H4 (cell line): ENCODE data around the gene STX2. TPM values are rescaled to one million over a fixed set of nuclear protein-coding genes. Genes with fewer than 3 reads are reported as not detected.
A peak's percentile ranks its signal among the peaks of the same experiment; 100 is the strongest.
"Not testable (repeated sequence)": the region's sequence is repeated elsewhere in the genome, so short reads cannot be mapped to it uniquely, and the experiment has no call there.

ENCODE experiments used
- DNase-seq: peaks from one replicate; pipeline ENCODE4 v3.0.0-alpha.2; 2015; ENCODE audit warnings: low spot score
- total RNA-seq: library from RNA; depleted of rRNA; stranded (reverse); fragments of >200 nt; shearing (Covaris generic); gene quantifications from 2 replicates; pipeline ENCODE4 v1.2.3, GENCODE V29; 2014

Gene STX2
- total RNA-seq, 1 experiment from 2014 or later = 19.6 TPM

DNA sequence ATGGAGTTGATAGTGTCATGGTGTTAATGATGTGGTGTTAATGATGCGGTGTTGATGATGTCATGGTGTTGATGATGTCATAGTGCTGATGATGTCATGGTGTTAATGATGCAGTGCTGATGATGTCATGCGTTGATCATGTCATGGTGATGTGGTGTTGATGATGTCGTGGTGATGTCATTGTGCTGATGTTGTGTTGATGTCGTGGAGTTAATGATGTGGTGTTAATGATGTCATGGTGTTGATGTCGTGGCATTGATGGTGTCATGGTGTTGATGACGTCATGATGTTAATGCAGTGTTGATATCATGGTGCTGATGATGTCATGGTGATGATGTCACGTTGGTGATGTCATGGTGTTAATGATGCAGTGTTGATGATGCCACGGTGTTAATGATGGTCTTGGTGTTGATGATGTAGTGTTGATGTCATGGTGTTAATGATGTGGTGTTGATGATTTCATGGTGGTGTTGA lies 73.8 kb downstream of the STX2 start:
- peak; percentile 11 for DNase-seq

DNA sequence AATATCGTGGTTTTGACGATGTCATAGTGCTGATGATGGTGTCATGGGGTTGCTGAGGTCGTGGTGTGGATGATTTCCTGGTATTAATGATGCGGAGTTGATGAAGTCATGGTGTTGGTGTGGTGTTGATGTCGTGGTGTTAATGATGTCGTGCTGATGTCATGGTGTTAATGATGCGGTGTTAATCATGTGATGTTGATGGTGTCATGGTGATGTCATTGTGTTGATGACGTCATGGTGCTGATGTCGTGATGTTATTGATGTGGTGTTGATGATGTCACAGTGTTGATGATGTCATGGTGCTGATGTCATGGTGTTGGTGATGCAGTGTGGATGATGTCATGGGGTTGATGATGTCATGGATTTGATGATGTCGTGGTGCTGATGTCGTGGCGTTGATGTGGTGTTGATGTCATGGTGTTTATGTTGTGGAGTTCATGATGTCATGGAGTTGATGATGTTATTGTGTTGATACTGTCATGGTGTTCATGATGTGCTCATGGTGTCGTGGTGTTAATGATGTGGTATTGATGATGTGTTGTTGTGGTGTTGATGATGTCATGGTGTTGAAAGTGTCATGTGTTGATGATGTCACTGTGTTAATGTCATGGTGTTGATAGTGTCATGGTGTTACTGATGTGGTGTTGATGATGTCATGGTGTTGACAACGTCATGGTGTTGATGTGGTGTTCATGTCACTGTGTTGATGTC lies 74.4 kb downstream of the STX2 start:
- DNase-seq = no peak

DNA sequence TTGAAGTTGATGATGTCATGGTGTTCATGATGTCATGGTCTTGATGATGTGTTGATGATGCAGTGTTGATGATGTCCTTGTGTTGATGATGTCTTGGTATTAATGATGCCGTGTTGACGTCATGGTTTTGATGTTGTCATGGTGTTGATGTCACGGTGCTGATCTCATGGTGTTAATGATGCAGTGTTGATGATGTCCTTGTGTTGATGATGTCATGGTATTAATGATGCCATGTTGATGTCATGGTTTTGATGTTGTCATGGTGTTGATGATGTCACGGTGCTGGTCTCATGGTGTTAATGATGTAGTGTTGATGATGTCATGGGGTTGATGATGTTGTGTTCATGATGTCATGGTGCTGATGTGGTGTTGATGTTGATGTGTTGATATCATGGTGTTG lies 75.0 kb downstream of the STX2 start:
- DNase-seq = no peak

DNA sequence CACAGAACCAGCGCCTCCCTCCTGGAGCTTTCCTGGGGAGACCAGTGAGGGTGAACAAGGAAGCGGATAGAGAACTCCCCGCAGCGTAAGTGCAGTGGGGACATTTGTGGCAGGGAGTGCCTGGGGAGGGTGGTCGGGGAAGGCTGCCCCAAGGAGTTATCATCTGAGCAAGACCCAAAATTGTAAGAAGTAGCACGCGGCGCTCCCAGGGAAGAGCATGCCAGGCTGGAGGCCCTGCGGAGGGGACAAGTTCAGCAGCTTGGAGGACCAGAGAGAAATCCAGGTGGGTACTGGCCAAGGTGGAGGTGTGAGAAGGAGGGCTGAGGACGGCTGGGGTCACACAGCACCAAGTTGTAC lies 76.8 kb downstream of the STX2 start:
- DNase-seq = no peak

DNA sequence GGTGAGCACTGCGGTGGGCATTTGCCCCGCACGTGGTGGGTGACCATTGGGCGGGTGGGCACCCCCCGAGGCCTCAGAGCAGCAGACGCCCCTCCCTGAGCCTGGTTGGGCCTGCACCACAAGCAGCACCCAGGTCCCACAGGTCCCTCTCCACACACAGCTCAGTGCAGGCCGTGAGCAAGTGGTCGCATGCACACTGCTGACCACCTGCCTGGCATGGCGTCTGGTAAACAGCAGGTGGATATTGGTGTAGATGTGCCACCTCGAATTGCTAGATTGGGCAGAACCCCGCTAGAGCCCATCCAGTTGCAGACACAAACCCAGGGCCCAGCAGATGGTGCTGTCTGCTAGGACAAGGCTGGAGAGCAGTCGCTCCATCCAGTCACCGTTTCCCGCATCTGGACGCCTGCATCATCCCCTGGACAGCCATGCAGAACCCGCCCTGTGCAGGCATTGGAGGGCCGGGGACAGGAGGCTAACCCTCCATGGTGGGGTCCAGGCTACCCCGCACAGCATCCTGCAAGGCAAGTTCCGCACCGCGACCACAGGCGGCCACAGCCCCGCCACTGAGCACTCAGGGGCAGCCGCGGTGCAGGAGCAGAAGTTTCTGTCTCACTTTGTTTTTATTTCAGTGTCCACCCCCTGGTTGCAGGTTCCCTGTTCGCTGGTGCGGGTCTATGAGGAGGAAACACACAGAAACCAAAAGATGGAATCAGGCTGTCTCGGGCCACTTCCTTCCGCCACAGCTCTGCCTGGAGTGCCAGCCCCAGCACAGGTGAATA lies 77.3 kb downstream of the STX2 start:
- DNase-seq = no peak

DNA sequence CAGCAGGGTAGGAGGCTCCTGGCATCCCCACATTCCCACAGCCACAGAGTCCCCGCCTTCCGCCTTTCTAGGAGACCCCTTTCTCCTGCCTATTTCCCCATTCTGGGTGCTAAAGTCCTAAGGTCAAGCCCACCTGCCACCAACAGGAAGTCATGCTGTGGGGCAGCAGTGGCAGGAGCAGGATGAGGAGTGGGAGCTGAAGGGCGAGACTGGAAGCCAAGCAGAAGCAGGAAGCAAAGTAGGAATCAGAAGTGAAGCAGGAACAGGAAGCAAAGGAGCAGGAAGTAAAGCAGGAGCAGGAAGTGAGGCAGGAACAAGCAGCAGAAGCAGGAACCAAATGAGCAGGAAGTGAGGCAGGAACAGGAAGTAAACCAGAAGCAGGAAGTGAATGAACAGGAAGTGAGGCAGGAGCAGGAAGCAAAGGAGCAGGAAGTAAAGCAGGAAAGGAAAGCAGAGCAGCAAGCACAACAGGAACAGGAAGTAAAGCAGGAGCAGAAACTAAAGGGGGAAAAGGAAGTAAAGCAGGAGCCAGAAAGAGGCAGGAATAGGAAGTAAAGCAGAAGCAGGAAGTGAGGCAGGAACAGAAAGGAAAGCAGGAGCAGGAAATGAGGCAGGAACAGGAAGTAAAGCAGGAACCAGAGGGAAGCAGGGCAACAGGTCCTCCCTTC lies 84.7 kb downstream of the STX2 start:
- no peak for DNase-seq

DNA sequence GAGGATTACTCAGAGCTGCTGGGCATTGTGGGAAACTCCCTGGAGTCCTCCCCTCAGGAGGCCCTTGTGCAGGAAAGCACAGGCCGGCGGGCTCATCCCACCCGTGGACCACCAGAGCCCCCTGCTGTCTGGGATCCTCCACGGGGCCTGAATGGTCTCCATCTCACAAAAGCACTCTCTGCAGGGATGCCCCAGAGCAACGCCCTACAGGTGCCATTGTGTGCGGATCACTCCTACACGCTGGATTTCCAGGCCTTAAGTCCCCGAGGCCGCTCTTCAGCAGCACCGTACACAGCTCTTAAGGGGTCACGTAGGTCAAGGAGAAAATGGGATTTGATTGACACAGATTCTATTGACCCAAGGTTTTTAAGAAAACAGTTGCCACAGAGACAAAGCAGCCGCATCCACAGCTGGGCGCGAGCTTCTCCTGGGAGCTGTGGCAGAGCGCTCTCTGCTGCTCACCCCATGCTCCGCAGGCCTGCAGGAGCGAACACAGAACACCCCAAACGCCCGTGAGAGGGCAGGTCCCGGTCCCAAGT lies 86.3 kb downstream of the STX2 start:
- DNase-seq = no peak

DNA sequence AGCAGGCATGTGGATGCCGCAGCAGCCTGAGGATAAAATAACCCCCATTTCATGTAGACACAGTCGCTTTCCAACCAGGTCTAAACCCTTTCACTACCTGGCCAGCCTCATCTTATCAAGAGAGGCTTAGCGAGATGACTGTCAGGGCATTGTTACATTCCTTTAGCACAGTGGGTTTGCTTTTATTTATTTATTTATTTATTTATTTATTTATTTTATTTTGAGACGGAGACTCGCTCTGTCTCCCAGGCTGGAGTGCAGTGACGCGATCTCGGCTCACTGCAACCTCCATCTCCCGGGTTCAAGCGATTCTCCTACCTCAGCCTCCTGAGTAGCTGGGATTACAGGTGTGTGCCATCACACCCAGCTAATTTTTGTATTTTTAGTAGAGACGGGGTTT lies 87.0 kb downstream of the STX2 start:
- not testable (repeated sequence) for DNase-seq

DNA sequence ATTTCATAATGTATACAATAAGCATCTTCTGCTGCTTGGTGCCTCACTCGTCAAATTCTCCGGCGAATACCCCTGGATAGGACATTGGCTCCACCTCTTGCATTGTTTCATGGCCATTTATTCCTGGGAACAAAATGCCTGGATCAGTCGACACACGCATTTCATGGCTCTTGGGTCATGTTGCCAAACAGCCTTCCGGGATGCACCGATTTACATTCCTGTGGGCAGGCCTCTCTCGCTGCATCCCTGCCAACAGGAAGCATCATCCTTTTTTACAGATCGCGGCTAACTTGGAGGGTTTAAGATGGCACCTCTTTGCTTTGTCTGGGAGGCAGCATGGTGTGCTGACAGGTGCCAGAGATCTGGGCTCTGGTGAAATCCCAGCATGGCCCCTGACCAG lies 90.3 kb downstream of the STX2 start:
- no peak for DNase-seq

DNA sequence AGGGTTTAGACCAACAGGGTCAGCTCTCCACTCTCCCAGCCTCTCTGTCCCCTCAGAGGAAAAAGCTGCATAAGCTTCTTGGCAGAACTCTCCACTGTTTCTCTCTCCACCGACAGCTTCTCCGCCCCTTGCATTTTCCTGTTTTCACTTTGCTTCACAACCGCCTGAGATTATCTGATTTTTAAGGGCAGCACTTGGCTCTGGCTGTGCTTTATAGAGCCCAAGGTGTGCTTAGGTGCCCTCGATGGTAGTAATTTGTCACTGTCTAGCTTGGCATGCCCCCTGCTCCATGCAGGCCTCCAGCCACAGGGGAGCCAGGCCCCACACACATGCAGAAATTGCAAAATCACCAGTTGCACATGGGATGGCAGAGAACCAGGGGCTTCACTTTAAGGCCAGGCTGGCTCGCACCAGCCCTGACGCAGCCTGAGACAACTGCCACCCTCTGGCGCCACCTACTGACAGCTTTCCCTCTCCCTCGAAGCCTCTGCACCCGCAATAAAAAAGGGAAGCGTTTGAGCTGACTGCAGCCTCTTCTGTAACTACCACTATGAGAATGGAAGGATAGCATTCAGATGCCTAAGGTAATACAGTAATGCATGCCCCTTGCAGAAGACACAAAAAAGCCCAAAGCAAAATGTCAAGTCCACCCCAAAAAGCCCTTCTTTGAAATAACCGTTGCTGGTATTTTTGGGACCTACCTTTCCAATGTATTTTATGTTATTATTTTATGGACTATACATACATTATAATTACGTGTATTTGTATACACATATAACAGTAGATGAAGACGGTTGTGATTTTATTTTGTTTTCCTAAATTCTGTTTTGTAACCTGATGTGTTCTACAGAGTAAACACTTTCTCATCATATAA lies 90.9 kb downstream of the STX2 start:
- peak; percentile 37 for DNase-seq

DNA sequence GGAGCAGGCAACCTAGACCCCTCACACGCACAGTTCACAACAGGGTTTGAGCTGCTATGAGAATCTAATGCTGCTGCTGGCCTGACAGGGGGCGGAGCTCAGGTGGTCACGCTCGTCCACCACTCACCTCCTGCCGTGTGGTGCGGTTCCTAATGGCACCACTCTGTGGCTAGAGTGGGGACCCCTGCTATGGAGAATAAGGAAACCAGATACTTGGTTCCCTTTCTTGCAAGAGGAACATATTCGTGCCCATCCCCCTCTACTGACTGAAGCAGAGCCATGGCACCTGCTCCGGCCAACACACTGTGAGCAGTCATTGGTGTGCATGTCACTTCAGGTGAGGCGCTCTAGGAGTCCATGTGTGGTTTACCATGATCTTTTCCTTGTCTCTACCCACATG lies 92.5 kb downstream of the STX2 start:
- DNase-seq = no peak

DNA sequence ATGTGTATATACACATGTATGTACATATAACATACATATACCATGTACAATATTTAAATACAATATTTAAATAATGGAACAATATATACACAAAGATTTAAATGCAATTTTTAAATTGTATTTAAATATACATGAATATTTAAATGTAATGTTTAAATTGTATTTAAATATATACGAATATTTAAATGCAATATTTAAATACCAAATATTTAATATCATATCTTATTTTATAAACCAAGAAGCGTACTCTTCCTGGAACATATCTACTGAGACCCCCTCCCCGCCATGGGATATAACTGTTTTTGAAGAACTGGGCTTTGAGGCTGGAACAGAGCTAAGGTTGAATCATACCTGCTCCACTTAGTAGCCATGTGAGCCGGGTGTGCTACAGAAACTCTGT lies 93.1 kb downstream of the STX2 start:
- no peak for DNase-seq

DNA sequence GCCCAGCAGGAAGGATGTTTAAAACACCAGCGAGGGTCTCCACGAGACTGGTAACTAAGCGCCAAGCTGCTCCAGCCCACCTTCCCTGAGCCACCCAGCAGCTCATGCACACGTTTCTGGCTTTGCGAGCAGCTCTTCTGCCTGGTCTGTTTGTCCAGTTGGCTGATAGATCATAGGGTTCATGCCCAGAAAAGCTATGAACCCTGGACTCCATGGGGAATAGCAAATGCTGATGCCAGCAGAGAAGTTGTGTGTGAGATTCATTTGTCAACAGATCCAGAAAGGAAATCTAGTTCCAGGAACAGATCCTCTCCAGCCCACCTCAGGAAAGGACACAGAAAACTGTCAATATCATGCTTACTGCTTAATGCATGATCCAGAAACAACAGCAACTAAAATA lies 94.8 kb downstream of the STX2 start:
- no peak for DNase-seq

DNA sequence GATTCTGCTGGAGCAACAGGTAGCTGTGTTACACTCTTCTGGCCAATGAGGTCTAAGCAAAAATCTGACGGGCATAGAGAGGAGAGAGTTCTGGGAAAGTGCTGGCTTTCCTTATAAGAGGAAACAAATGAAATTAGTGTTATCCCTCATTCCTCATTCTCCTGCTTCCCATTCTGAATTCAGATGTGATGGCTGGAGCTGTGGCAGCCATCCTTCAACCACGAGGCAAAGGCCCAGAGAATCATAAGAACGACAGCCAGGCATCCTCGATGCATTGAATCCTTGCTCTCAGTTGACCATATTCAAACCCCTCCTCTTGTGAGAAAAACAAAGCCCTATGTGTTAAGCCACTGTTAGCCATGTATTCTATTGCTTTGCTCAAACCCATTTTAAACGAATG lies 95.4 kb downstream of the STX2 start:
- DNase-seq = no peak

DNA sequence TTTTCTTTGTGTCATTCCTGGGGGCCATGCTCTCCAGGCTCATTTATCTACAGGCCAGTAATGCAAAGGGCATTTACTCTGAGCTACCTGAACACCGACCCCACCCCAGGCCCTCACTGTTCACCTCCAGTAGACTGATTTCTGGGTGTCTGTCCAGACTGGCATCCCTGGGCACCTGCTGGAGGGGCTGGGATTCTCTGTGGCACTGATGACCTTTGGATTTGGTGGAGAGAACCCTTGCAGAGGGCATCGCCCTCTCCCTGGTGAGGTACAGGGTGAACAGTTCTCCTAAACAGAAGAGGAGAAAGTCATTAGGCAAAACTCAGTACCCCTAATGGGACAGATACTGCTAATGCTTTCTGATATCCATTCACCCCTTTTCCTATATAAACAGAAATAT lies 95.9 kb downstream of the STX2 start:
- no peak for DNase-seq

DNA sequence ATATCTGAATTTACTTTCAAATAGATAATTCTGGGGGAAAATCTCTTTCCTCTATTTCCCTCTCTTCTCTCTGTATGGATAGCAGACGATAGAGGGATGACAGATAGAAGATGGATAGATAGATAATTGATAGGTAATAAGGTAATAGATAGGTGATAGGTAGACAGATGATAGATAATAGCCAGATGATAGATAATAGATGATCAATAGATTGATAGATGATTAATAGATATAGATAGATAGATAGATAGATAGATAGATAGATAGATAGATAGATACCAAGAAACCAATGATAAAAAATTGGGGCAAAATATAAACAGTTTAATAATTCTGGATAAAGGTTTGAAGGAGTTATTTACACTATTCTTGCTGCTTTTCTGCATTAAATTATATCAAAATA lies 96.3 kb downstream of the STX2 start:
- DNase-seq = no peak

DNA sequence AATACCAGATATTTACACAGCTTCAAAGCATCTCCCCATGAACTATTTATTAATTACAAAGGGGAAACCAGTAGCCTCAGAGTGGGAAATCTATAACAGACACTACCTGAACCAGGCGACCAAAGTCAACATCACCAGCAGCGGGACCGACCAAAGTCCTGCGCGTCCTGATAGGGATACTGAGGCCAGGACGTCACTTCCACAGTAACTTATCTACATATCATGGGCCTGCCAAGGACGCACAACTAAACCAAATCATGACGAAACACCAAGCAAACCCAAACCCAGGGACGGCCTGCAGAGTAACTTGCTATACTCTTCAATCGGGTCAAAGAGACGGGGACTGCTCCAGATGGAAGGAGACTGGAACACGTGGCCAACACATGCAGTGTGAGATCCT lies 96.9 kb downstream of the STX2 start:
- DNase-seq = no peak
